CD4-positive, alpha-beta T cell treated with Interleukin-12 subunit alpha and Interleukin-12 subunit beta, for 1 hour (primary cell): ENCODE data around the gene SPATS2.
"Not testable (repeated sequence)": the region's sequence is repeated elsewhere in the genome, so short reads cannot be mapped to it uniquely, and the experiment has no call there.

Experiments used
- DNase-seq: peaks from one replicate; pipeline ENCODE4 v3.0.0-alpha.2; 2020

Gene SPATS2

GRCh38 chr12:49478949-49479664 lies 111.8 kb downstream of the SPATS2 start:
- DNase-seq, result no peak

GRCh38 chr12:49482095-49483051 lies 115.1 kb downstream of the SPATS2 start:
- no peak for DNase-seq

- DNase-seq, result no peak
Observed at GRCh38 chr12:49483619-49484018, 116.4 kb downstream of the SPATS2 start.

GRCh38 chr12:49487605-49488004 lies 120.3 kb downstream of the SPATS2 start:
- DNase-seq, result no peak

- DNase-seq, result no peak
Observed at GRCh38 chr12:49489154-49489553, 121.9 kb downstream of the SPATS2 start.

- DNase-seq, result no peak
Observed at GRCh38 chr12:49489720-49490119, 122.5 kb downstream of the SPATS2 start.

GRCh38 chr12:49491823-49492222 lies 124.6 kb downstream of the SPATS2 start:
- no peak for DNase-seq

GRCh38 chr12:49493900-49494299 lies 126.6 kb downstream of the SPATS2 start:
- no peak for DNase-seq

- no peak for DNase-seq
Observed at GRCh38 chr12:49496417-49497360, 129.4 kb downstream of the SPATS2 start.

- no peak for DNase-seq
Observed at GRCh38 chr12:49501895-49502294, 134.6 kb downstream of the SPATS2 start.

- no peak for DNase-seq
Observed at GRCh38 chr12:49502590-49502989, 135.3 kb downstream of the SPATS2 start.

- no peak for DNase-seq
Observed at GRCh38 chr12:49503674-49504180, 136.5 kb downstream of the SPATS2 start.

- no peak for DNase-seq
Observed at GRCh38 chr12:49505672-49506071, 138.4 kb downstream of the SPATS2 start.

- no peak for DNase-seq
Observed at GRCh38 chr12:49507139-49507538, 139.9 kb downstream of the SPATS2 start.

- not testable (repeated sequence) for DNase-seq
Observed at GRCh38 chr12:49509681-49510080, 142.4 kb downstream of the SPATS2 start.

GRCh38 chr12:49511410-49511809 lies 144.1 kb downstream of the SPATS2 start:
- no peak for DNase-seq

- DNase-seq, result no peak
Observed at GRCh38 chr12:49512546-49512945, 145.3 kb downstream of the SPATS2 start.

GRCh38 chr12:49515266-49515665 lies 148.0 kb downstream of the SPATS2 start:
- DNase-seq, result no peak

- DNase-seq, result no peak
Observed at GRCh38 chr12:49518914-49519573, 151.8 kb downstream of the SPATS2 start.

GRCh38 chr12:49519574-49519936 lies 152.3 kb downstream of the SPATS2 start:
- no peak for DNase-seq

GRCh38 chr12:49521389-49521788 lies 154.1 kb downstream of the SPATS2 start:
- no peak for DNase-seq

- no peak for DNase-seq
Observed at GRCh38 chr12:49524660-49525324, 157.5 kb downstream of the SPATS2 start.
